GM23248 (cell line): ENCODE data around the gene MYG1.

ENCODE experiments used
- EZH2 ChIP-seq: fragments of 200-600 bp; sonication (generic); IDR thresholded peaks from 2 replicates; pipeline ENCODE4 v1.6.1; 2018; ENCODE audit warnings: antibody characterized with exemption, mild to moderate bottlenecking; ENCODE audit not compliant: insufficient read depth, poor library complexity, severe bottlenecking
- EZH2phosphoT487 ChIP-seq: fragments of 200-600 bp; sonication (generic); IDR thresholded peaks from 2 replicates; pipeline ENCODE4 v1.6.1; 2018; ENCODE audit warnings: antibody characterized with exemption, moderate library complexity, mild to moderate bottlenecking, low read depth; ENCODE audit not compliant: insufficient read depth

- TF ChIP-seq EZH2phosphoT487 (no peak), EZH2 (no peak)
Observed at GRCh38 chr12:53267306-53267998, 32.0 kb upstream of the MYG1 start.
